ENCODE measurements around the gene TENM4. TPM values are rescaled to one million over a fixed set of nuclear protein-coding genes. Genes with fewer than 3 reads are reported as not detected.

TENM4 gene
- total RNA-seq, 4 donors from 2014 or later = 1.1 to 2.7 (median 2.0) TPM

DNA sequence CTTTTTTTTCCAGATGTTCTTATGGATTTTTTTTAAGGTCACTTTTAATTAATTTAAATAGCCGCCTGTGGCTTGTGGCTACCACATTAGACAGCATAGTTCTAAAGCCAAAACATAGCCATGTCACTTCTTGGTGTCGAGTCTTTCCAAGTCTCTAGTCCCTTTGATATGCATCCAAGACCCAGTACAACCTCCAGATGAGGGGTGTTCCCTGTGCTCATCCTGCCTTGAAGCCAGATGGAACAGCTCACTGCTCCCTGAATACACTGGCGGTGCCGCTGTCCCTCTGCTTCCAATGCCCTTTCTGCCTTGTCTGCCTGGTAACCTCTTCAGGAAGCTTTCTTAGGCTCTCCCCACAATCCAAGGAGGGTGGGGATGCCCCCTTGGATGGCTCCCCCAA is 338.0 kb downstream of the TENM4 start:
- DNase-seq = no peak
- Histone ChIP-seq H3K4me3 (no peak overlapping the region), H3K36me3 (no peaks in the 10 kb centered on the region), H3K9me3 (no peaks in the 10 kb centered on the region), H3K27me3 (no peaks in the 10 kb centered on the region), H3K4me1 (no peaks in the 10 kb centered on the region), H3K27ac (no peak overlapping the region)
- TF ChIP-seq POLR2A (IDR thresholded peaks at IDR 0.05) (no peak), CTCF (IDR thresholded peaks at IDR 0.05) (no peak)

- Histone ChIP-seq H3K36me3 (no peaks in the 10 kb centered on the region), H3K4me3 (no peak overlapping the region), H3K27ac (no peak overlapping the region), H3K9me3 (no peaks in the 10 kb centered on the region), H3K27me3 (no peaks in the 10 kb centered on the region), H3K4me1 (no peaks in the 10 kb centered on the region)
- no peak for DNase-seq
- TF ChIP-seq CTCF (IDR thresholded peaks at IDR 0.05) = no peak
- TF ChIP-seq POLR2A (IDR thresholded peaks at IDR 0.05) = no peak
Measured at GRCh38 chr11:79101656-79102055, 339.2 kb downstream of the TENM4 start.

GRCh38 chr11:79100093-79100910 is 340.5 kb downstream of the TENM4 start:
- peak in 1 of 3 donors; percentile 59 for DNase-seq
- Histone ChIP-seq H3K36me3 (no peaks in the 10 kb centered on the region), H3K27ac (no peak overlapping the region), H3K4me3 (no peak overlapping the region), H3K4me1 (no peaks in the 10 kb centered on the region), H3K9me3 (no peaks in the 10 kb centered on the region), H3K27me3 (no peaks in the 10 kb centered on the region)
- no peak for TF ChIP-seq POLR2A (IDR thresholded peaks at IDR 0.05)
- TF ChIP-seq CTCF (IDR thresholded peaks at IDR 0.05) = peak in 5 of 6 experiments; percentile 21 to 73 (median 62)

GRCh38 chr11:79098146-79098545 is 342.7 kb downstream of the TENM4 start:
- Histone ChIP-seq H3K36me3 (no peaks in the 10 kb centered on the region), H3K4me1 (no peaks in the 10 kb centered on the region), H3K4me3 (no peak overlapping the region), H3K27me3 (no peaks in the 10 kb centered on the region), H3K9me3 (no peaks in the 10 kb centered on the region), H3K27ac (no peak overlapping the region)
- TF ChIP-seq CTCF (IDR thresholded peaks at IDR 0.05) (no peak), POLR2A (IDR thresholded peaks at IDR 0.05) (no peak)
- no peak for DNase-seq

DNA sequence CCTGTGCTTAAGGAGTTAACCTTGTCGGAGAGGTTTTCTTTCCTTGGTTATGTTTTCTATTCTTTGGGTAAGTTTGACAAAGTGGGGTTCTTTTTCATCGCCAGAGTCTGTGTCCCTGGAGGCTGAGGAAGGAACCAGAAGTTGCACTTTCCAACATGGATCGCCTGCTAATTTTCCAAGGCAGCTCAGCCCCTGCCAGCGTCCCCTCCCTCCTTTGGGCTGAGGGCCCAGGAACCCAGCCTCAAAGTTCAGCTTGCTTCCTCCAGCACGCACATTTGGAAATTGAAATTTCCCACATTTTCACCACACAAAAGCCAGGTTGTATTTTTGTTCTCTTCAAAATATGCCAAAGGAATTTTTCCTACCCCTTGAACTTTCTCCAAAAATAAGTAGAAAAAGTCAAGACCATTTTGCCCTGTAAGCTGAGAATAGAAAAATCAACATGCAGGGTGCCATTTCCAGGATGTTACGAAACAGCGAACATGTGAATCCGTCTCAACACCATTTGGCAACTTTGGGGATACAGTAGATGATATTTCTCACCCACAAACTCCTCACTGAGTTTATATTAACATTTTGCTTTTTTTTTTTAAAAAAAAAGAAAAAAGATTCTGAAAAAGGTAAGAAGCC is 343.5 kb downstream of the TENM4 start:
- H3K9me3 ChIP-seq = no peaks in the 10 kb centered on the region
- no peak for DNase-seq

More for the DNA sequence above, 343.5 kb downstream of the TENM4 start:
- TF ChIP-seq CTCF (IDR thresholded peaks at IDR 0.05) (no peak), POLR2A (IDR thresholded peaks at IDR 0.05) (no peak)
- Histone ChIP-seq H3K4me1 (no peaks in the 10 kb centered on the region), H3K27ac (no peak overlapping the region), H3K4me3 (no peak overlapping the region), H3K36me3 (no peaks in the 10 kb centered on the region), H3K27me3 (no peaks in the 10 kb centered on the region)

All from Peyer's patch (tissue), 4 donors.